SK-N-SH (cell line): Measurements from ENCODE around the gene OR6C68.

ENCODE experiments used
- IRF3 ChIP-seq: fragments of 150-350 bp; IDR thresholded peaks from 2 replicates; pipeline ENCODE4 v1.6.1; 2016; ENCODE audit warnings: mild to moderate bottlenecking, low read depth, low read length
- RCOR1 ChIP-seq: fragments of 150-350 bp; IDR thresholded peaks from 2 replicates; pipeline ENCODE4 v1.6.1; 2017; ENCODE audit warnings: antibody characterized with exemption, low read length

- TF ChIP-seq RCOR1 (no peak), IRF3 (no peak)
Measured at GRCh38 chr12:55516391-55516790, 24.2 kb downstream of the OR6C68 start.
